ENCODE measurements around the gene ARID3A.

DNA sequence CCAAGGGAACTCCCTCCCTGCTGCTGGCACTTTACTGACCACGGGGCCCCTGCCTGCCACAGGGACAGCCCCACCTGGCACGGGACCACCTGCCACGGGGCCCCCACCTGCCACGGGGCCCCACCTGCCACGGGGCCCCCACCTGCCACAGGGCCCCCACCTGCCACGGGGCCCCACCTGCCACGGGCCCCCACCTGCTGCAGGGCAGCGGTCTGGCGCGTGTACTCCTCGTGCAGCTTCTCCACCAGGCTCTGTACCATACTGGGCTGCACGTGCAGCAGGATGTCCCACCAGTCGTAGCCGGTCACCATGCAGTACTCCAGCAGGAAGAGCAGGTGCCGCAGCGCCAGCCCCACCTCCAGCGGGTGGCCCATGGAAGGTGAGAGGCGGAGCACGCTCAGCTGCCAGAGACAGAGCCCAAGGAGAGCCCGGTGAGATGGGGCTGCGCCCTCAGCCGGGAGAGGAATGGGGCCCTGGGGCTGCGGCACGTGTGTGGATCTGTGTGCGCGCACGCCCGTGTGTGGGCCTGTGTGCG, 49.0 kb upstream of the ARID3A start:
- TF ChIP-seq SUZ12 (IDR thresholded peaks at IDR 0.05; ENCODE audit: low read length) (no peak), FOSL1 (IDR thresholded peaks at IDR 0.05; ENCODE audit: insufficient read depth, low read depth, low read length) (no peak), CBX5 (IDR thresholded peaks at IDR 0.05; ENCODE audit: low read depth, low read length) (no peak), RFX5 (IDR thresholded peaks at IDR 0.05; ENCODE audit: borderline replicate concordance, low read depth, low read length) (no peak), TCF12 (IDR thresholded peaks at IDR 0.05; ENCODE audit: low read depth, low read length) (no peak), CREB1 (IDR thresholded peaks at IDR 0.05) (no peak), HDAC6 (IDR thresholded peaks at IDR 0.05; ENCODE audit: low read depth, low read length) (no peak)
